GM19238 (cell line): ENCODE data around the gene BTBD9.

Experiments
- DNase-seq: peaks from one replicate; pipeline ENCODE4 v3.0.0; 2011; ENCODE audit warnings: low spot score; ENCODE audit not compliant: insufficient read length

The BTBD9 gene

DNA sequence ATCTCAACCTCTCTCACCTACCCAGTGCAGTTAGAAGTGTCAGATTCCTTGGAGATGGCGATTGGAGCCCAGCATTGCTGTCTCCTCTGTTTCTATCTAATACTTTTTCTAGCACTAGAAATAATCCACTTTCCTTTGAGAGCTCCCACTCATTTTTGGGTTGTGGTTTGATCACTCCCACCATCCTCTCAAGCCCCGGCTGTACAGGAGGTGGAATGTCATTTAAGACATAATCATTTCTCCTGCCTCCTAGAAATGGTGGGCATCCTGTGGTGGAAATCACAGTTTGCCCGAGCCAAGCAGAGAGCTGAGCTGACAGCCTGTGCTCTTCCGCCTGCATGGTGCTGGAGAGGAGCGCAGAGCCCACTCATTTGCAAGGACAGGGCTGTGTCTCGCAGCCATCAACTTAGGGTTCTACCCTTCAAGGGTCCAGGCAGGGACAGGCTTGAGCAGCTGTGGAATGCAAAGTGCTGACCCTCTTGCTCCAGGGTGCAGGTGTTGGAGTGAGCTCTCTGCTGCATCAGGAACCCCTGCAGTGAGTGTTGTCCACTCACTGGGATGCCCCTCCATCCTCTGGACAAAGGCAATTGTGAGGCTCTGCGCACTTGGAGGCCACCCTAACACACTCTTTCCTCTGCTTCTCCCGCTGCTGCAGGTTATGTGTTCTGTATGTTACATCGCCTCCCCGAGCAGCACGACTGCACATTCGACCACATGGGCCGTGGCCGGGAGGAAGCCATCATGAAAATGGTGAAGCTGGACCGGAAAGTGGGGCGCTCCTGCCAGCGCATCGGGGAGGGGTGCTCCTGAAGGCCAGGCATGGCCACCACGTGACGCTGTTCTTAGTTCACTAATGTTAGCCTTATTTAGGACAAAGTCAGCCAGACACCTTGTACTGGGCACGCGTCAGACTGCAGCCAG is 487.9 kb downstream of the BTBD9 start:
- no peak for DNase-seq

DNA sequence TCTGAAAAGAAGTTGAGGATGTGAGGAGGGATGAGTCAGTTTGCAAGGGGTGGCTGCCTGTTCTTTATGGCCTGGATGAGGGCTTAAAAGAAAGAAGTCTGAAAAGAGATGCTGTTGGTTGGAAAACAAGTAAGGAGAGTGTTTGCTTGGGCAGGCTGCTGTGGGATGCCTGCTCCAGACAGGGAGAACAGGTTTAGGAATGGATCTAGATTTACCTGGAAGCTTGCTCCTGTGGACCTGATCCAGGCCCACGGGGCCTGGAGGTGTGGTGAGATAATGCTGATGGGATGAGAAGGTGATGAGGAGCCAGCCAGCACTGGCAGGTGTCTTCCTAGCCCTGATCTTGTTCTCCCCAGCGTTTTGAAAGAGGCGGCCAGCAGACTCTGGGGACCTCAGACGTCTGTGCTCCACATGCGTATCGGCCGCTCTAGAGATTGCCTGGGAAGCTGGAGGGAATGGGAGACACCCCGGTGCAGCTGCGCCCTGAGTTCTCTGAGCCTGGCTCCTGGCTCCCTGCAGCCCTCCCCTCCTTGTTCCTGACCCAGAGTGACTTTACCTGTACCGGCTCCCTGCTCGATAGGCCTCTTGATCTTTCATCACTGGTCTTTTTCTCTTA is 488.9 kb downstream of the BTBD9 start:
- no peak for DNase-seq

- no peak for DNase-seq
Observed at GRCh38 chr6:38150021-38150420, 489.7 kb downstream of the BTBD9 start.

DNA sequence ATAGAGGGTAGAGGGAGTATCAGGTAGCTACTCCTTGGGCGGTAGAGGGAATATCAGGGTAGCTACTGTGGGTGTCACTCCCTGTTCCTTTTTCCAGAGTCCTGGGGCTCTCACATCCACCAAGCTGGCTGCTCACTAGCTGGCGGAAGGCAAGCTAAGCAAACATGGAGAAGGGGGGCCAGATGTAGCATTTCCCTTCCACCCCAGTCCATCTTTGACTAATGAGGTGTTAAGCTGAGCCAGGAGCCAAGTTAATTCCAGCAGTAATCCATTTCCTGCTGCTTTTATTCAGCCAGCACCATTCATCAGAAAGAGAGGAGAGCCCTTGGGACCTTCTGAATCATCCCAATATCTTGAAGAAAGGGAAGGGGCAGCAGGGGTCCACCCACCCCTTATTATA is 490.2 kb downstream of the BTBD9 start:
- no peak for DNase-seq

GRCh38 chr6:38148606-38149005 is 491.1 kb downstream of the BTBD9 start:
- DNase-seq: no peak

DNA sequence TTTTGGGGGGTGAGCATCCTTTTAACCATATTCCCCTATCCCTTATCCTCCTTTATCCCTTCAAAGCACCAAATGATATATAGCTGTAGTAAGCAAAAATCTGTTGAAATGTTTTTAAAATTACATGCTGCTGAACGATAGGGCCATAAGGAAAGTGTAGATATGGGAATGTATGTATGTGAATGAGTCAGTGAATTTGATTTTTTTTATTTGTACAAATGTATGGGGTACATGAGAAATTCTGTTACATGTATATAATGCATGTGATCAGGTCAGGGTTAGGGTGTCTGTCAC is 493.0 kb downstream of the BTBD9 start:
- DNase-seq: no peak

- no peak for DNase-seq
Observed at GRCh38 chr6:38146021-38146733, 493.6 kb downstream of the BTBD9 start.

DNA sequence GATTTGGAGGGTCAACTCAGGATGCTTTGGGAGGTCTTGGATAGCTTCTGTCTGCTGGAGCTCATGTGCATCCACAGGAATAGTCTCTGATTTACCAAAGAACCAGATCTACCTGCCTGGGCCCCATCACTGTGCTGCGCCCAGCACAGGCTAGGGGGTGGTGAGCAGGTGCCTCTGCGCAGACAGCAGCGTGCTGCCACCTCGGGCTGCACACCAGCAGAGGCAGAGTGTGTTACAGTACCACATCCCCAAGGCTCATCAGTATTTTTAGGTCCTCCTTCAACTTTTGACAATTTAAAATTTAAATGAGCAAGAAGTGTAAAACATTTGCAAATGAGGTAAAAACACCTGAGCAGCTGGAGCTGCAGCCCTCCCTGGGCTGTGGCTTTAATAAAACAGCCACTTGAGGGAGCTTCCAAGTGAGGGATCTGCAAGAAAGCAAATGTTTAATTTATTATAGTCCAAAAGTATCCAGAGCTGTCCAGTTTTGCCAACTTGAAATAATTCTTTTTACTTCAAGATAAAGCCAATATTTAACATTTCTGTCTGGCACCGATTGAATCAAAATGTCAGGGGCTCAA is 495.3 kb downstream of the BTBD9 start:
- no peak for DNase-seq

GRCh38 chr6:38143191-38144150 is 496.3 kb downstream of the BTBD9 start:
- DNase-seq: no peak

DNA sequence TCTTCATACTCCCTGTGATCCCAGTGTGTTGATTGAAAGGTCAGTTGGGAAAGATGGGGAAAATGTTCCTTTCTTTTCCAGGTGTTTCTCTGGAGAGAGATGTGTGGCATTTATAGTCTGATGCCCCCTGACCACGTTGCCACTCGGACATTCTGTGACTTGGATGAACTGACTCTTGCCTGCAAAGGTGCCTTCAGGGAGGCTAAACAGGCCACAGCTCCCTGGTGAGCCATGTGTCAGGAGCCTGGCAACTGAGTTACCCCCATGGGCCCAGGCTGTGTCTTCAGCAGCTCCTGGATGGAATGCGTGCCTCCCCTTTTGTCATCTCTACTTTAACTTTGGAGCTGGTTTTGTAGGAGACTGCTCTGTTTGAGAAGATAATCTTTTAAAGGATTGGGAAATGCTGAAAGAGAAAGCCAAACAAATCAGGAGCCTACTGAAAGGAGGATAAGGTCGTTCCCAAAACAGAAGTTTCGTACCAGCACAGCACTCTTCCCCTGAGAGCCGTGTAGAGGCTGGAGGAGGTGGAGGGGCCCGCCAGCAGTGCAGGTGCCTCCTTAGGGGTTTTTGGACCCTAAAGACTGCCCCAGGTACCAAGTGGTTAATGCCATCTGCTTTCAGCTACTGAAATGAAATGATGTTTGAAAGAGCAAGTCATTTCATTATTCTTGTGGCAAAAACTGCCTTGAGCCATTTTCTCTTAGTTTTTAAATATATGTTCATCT is 497.4 kb downstream of the BTBD9 start:
- no peak for DNase-seq

DNA sequence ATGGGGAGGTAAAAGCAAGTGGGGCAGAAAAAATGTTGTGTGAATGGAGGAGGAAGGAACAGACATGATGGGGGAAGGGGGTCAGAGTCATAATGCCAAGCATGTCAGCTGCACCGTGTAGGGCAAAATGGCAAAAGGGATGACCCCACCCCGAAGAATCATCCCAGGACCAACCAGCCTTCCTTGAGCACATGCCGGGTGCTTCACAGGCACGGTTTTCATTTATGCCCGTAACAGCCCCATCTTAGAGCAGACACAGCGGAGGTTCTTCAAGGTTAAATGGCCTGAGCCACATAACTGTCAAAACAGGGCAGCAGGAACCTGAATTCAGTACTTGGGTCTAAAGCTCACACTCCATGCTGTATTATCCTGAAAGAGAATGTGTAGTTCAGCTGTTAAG is 498.0 kb downstream of the BTBD9 start:
- DNase-seq: no peak

GRCh38 chr6:38141085-38141484 is 498.6 kb downstream of the BTBD9 start:
- DNase-seq: no peak

GRCh38 chr6:38138374-38138773 is 501.4 kb downstream of the BTBD9 start:
- no peak for DNase-seq

GRCh38 chr6:38137608-38138265 is 502.0 kb downstream of the BTBD9 start:
- no peak for DNase-seq

DNA sequence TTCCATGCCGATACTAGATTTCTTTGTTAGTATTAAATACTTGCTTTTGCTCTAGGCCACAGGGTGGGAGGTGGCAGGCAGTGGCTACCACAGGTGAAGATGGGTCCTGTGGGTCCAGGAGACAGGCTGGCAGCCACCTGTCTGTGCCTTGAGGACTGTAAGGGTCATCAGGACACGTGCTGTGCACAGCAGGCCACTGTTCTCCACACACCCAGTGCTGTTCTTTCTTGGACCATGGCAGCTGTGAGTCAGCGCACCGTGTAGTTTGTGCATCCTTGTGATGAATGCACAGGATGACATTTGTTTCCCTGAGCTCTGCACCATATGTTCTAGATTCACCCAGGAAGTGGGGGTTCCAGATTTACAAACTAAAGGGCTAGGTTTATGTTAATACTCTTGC is 503.2 kb downstream of the BTBD9 start:
- DNase-seq: no peak

DNA sequence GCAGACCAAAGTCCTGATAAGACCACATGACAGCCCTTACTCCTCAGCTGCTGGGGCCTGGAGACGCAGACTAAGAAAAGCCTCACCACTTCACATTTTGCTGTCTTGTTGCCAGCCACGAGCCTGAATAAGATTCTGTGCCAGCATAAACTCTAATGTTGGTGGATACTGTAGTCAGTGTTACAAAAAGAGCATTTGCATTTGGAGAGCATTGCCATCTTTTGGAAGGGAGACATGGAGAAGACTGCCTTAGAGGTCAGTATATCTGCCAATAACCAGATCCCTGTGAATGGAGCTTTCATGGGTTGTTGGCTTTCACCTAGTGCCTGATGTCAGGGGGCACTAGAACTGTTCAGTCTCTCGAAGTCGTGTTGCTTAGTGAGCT is 505.0 kb downstream of the BTBD9 start:
- DNase-seq: no peak

- DNase-seq: no peak
Observed at GRCh38 chr6:38133932-38134703, 505.6 kb downstream of the BTBD9 start.

DNA sequence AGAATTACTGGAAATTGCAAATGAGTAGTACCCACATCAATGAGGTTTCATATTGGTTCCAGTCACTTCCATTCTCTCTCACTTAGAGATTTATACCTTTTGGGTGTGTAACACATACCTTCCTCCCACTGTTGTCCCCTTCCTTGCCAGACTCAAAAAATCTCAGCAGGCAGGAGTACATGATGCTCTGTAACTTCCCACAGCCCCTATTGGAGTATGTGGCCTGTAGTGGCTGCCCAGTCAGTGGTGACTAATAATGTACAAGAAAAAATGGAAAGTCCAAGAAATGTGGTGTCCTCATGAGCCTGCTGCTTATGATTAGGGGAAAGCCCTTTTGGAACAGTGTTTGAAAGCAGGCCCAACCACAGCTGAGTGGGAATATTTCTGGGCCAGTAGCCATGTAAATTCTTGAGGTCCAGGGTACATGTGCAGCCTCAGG is 508.2 kb downstream of the BTBD9 start:
- no peak for DNase-seq

DNA sequence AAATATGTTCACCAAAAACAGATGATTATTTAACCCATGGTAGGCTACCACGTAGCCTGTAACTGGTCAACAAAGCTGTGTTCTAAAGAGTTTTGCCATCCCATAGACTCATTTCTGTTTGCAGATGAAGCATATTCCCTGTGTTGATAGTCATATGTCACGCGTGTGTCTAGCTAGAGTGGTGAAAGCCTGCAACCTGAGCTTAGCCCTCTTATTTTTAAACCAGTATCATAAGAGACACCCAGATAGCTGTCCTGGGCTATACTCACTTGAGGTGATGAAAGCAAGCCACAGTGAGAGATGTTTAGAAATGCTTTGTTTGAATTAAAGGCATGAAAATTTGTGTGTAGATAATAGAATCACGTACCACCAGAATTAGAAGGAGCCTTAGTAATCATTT is 512.4 kb downstream of the BTBD9 start:
- no peak for DNase-seq
